Esophagus squamous epithelium (tissue), 5 donors: Measurements from ENCODE around the gene NPEPL1. TPM values are rescaled to one million over a fixed set of nuclear protein-coding genes. Genes with fewer than 3 reads are reported as not detected.
"Not testable (repeated sequence)": the region's sequence is repeated elsewhere in the genome, so short reads cannot be mapped to it uniquely, and the experiment has no call there.

Source experiments
- DNase-seq: peaks from one replicate; lab custom pipeline; 2025; lab: John Stamatoyannopoulos, UW
- H3K27ac ChIP-seq, 4 donors: fragments of 200-600 bp; sonication (generic); one replicate each; pipeline ENCODE4 v1.5.1; 2016 to 2019; ENCODE audit warnings: mild to moderate bottlenecking in 1 of 4
- H3K27me3 ChIP-seq, 4 donors: fragments of 200-600 bp; sonication (generic); 1 replicate in 3 of 4; 2 replicates in 1 of 4; pipeline versions ENCODE4 v1.5.1 to v1.6.0; 2017 to 2021; ENCODE audit warnings: antibody characterized with exemption in 1 of 4
- H3K36me3 ChIP-seq, 3 donors: fragments of 200-600 bp; sonication (generic); one replicate each; pipeline ENCODE4 v1.5.1; 2016 to 2019
- H3K4me1 ChIP-seq, 3 donors: fragments of 200-600 bp; sonication (generic); one replicate each; pipeline ENCODE4 v1.5.1; 2017 to 2019
- H3K4me3 ChIP-seq, 4 donors: fragments of 200-600 bp; sonication (generic); 1 replicate in 3 of 4; 2 replicates in 1 of 4; pipeline ENCODE4 v1.5.1; 2016 to 2019; ENCODE audit warnings: mild to moderate bottlenecking in 2 of 4, moderate library complexity in 1 of 4
- H3K9me3 ChIP-seq, 3 donors: fragments of 200-600 bp; sonication (generic); one replicate each; pipeline ENCODE4 v1.5.1; 2016 to 2019
- CTCF ChIP-seq, 6 experiments: fragments of 450-650 bp in 4 of 6; fragments of 200-600 bp in 2 of 6; sonication (generic) in 2 of 6; IDR thresholded peaks; one replicate each; pipeline ENCODE4 v1.5.1; 2016 to 2019; ENCODE audit warnings: antibody characterized with exemption in 6 of 6, mild to moderate bottlenecking in 4 of 6, moderate library complexity in 4 of 6
- POLR2A ChIP-seq, 4 donors: fragments of 450-650 bp; IDR thresholded peaks; one replicate each; pipeline ENCODE4 v1.6.1; 2017; ENCODE audit warnings: antibody characterized with exemption in 4 of 4, mild to moderate bottlenecking in 4 of 4, moderate library complexity in 3 of 4
- WGBS, 2 donors: methylation state at CpG; one replicate each; pipeline ENCODE4 v1.1.5; 2018; 5-methylcytosine and 5-hydroxymethylcytosine counted together
- intact Hi-C: fragments of 100-400 bp; cut with DNase I; formaldehyde crosslinking; loops from one replicate; pipeline ENCODE4 v1.15.0; 2022
- total RNA-seq, 4 donors: library from RNA; depleted of rRNA; stranded (reverse); fragments of >200 nt; gene quantifications; one replicate each; pipeline ENCODE4 v1.1.0, GENCODE V29; 2016
- donor health status: DM: yes; HTN: yes; CAD: no.

NPEPL1 gene
- 10 to 100 TPM; 16.7 to 36.0 (median 21.0) TPM for total RNA-seq

GRCh38 chr20:58692579-58693225, at the start of gene NPEPL1:
NPEPL1 (plus strand) TSS chr20:58692800; CDS start chr20:58692901, 101 bp downstream.
- WGBS, 2 donors, result no CpG with 5 or more reads among the region's 93 CpGs
- no peak for DNase-seq
- intact Hi-C loops, result no loop called here
- TF ChIP-seq POLR2A (IDR thresholded peaks at IDR 0.05) (no peak), CTCF (IDR thresholded peaks at IDR 0.05) (peak in 3 of 6 experiments; percentile 20 to 43 (median 32))
- peak within 1 kb of the TSS; percentile 39 to 81 (median 52) for H3K4me3 ChIP-seq
- peak within 1 kb of the TSS; percentile 89 to 97 (median 93) for H3K27ac ChIP-seq
- no peaks in the 10 kb centered on the region for H3K9me3 ChIP-seq
- H3K36me3 ChIP-seq, result peaks cover 0 to 32% (median 4%) of the 10 kb centered on the region in 3 donors
- no peaks in the 10 kb centered on the region for H3K27me3 ChIP-seq
- H3K4me1 ChIP-seq, result peaks cover 21 to 55% (median 35%) of the 10 kb centered on the region in 3 donors

GRCh38 chr20:58642896-58643295, 49.7 kb upstream of the NPEPL1 start:
- H3K4me3 ChIP-seq, H3K36me3 ChIP-seq, intact Hi-C loops, H3K27ac ChIP-seq, H3K9me3 ChIP-seq, DNase-seq: not testable (repeated sequence)
- 93 to 97% methylated on average over 3 to 6 of the region's 9 CpGs for WGBS, 2 donors
- H3K4me1 ChIP-seq, result peaks cover 6 to 31% (median 15%) of the 10 kb centered on the region in 3 donors
- H3K27me3 ChIP-seq, result peaks cover 0 to 25% (median 0%) of the 10 kb centered on the region in 4 donors

GRCh38 chr20:58645412-58645968, 47.1 kb upstream of the NPEPL1 start:
- intact Hi-C loops, result no loop called here

GRCh38 chr20:58646257-58646656, 46.3 kb upstream of the NPEPL1 start:
- intact Hi-C loops, result no loop called here
- Histone ChIP-seq H3K9me3 (no peaks in the 10 kb centered on the region), H3K27me3 (no peaks in the 10 kb centered on the region), H3K4me1 (peaks cover 6 to 52% (median 15%) of the 10 kb centered on the region in 3 donors), H3K4me3 (no peak overlapping the region), H3K27ac (no peak overlapping the region), H3K36me3 (no peaks in the 10 kb centered on the region)
- 55 to 70% methylated on average over 2 to 3 of the region's 3 CpGs for WGBS, 2 donors
- no peak for DNase-seq
- TF ChIP-seq CTCF (IDR thresholded peaks at IDR 0.05), result no peak
- no peak for TF ChIP-seq POLR2A (IDR thresholded peaks at IDR 0.05)

More at GRCh38 chr20:58645412-58645968, 47.1 kb upstream of the NPEPL1 start:
- no peaks in the 10 kb centered on the region for H3K9me3 ChIP-seq
- DNase-seq, result no peak
- 22 to 27% methylated on average over 4 to 5 of the region's 5 CpGs for WGBS, 2 donors
- no peak overlapping the region for H3K4me3 ChIP-seq
- no peaks in the 10 kb centered on the region for H3K36me3 ChIP-seq
- H3K27ac ChIP-seq, result peak overlapping the region in 1 of 4 donors; percentile 17
- H3K27me3 ChIP-seq, result peaks cover 0 to 4% (median 0%) of the 10 kb centered on the region in 4 donors
- peaks cover 6 to 52% (median 15%) of the 10 kb centered on the region in 3 donors for H3K4me1 ChIP-seq
- TF ChIP-seq POLR2A (IDR thresholded peaks at IDR 0.05) (no peak), CTCF (IDR thresholded peaks at IDR 0.05) (no peak)

- Histone ChIP-seq H3K4me1 (peaks cover 6 to 52% (median 15%) of the 10 kb centered on the region in 3 donors), H3K27me3 (no peaks in the 10 kb centered on the region), H3K9me3 (no peaks in the 10 kb centered on the region), H3K4me3 (no peak overlapping the region), H3K27ac (no peak overlapping the region), H3K36me3 (no peaks in the 10 kb centered on the region)
- WGBS, 2 donors, result 78 to 84% methylated on average over 4 of the region's 4 CpGs
- intact Hi-C loops, result no loop called here
- no peak for DNase-seq
- TF ChIP-seq POLR2A (IDR thresholded peaks at IDR 0.05), result no peak
- no peak for TF ChIP-seq CTCF (IDR thresholded peaks at IDR 0.05)
Observed at GRCh38 chr20:58646703-58647102, 45.9 kb upstream of the NPEPL1 start.
